ENCODE data around the gene ICAM1. TPM values are rescaled to one million over a fixed set of nuclear protein-coding genes. Genes with fewer than 3 reads are reported as not detected.

The ICAM1 gene
- total RNA-seq, 4 donors from 2014 or later: 11.4 to 43.4 (median 31.9) TPM

- TF ChIP-seq CTCF (IDR thresholded peaks at IDR 0.05; ENCODE audit: low read depth): no peak
Observed at GRCh38 chr19:10259162-10259905, 11.6 kb upstream of the ICAM1 start.

- TF ChIP-seq CTCF (IDR thresholded peaks at IDR 0.05; ENCODE audit: low read depth): no peak
Observed at GRCh38 chr19:10260141-10260584, 10.8 kb upstream of the ICAM1 start.

GRCh38 chr19:10262771-10263170 is 8.1 kb upstream of the ICAM1 start:
- TF ChIP-seq CTCF (IDR thresholded peaks at IDR 0.05; ENCODE audit: low read depth): no peak

GRCh38 chr19:10266706-10267105 is 4.2 kb upstream of the ICAM1 start:
- no peak for TF ChIP-seq CTCF (IDR thresholded peaks at IDR 0.05; ENCODE audit: low read depth)

GRCh38 chr19:10268071-10268470 is 2.8 kb upstream of the ICAM1 start:
- TF ChIP-seq CTCF (IDR thresholded peaks at IDR 0.05; ENCODE audit: low read depth): no peak

GRCh38 chr19:10269333-10270179 is 1.4 kb upstream of the ICAM1 start:
- no peak for TF ChIP-seq CTCF (IDR thresholded peaks at IDR 0.05; ENCODE audit: low read depth)

- no peak for TF ChIP-seq CTCF (IDR thresholded peaks at IDR 0.05; ENCODE audit: low read depth)
Observed at GRCh38 chr19:10270180-10270615, 722 bp upstream of the ICAM1 start.

Measured in subcutaneous adipose tissue (tissue), 4 donors.